ENCODE data around the gene GPR152. TPM values are rescaled to one million over a fixed set of nuclear protein-coding genes. Genes with fewer than 3 reads are reported as not detected.

GPR152 gene
- total RNA-seq, result not detected in 2 replicates

DNA sequence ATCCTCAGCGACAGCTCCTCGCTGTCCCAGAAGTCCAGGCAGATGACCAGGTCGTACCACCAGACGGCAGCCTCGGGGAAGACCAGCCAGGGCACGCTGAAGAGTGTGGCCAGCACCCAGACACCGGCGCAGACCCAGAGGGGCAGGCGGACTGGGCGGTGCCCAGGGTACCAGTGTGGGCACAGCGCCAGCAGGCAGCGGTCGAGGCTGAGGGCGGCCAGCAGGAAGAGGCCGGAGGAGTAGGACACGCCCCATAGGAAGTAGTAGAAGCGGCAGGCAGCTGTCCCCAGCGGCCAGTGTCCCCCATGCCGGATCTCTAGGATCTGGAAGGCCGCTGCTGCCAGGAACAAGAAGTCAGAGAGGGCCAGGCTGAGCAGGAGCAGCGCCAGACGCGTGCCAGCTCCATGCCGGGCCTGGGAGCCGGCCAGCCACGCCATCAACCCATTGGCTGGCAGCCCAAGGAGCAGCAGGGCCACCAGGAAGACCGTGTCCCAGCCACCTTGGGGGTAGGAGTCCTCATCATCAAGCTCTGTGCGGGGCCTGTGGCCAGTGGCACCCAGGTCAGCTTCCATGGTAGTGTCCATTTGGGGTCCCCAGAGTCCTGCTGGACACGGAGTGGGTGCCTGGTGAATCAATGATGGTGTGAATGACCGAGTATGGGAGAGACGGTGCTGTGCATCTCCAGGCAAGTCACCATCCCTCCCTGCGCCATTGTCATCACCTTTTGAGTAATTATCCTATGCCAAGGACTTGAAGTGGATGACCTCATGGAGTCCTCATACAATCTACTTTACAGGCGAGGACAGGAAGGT, at the start of gene GPR152:
GPR152 (minus strand) TSS at position 589 of the 812 bp plus-strand sequence; CDS start at position 584, 5 bp downstream.

DNA sequence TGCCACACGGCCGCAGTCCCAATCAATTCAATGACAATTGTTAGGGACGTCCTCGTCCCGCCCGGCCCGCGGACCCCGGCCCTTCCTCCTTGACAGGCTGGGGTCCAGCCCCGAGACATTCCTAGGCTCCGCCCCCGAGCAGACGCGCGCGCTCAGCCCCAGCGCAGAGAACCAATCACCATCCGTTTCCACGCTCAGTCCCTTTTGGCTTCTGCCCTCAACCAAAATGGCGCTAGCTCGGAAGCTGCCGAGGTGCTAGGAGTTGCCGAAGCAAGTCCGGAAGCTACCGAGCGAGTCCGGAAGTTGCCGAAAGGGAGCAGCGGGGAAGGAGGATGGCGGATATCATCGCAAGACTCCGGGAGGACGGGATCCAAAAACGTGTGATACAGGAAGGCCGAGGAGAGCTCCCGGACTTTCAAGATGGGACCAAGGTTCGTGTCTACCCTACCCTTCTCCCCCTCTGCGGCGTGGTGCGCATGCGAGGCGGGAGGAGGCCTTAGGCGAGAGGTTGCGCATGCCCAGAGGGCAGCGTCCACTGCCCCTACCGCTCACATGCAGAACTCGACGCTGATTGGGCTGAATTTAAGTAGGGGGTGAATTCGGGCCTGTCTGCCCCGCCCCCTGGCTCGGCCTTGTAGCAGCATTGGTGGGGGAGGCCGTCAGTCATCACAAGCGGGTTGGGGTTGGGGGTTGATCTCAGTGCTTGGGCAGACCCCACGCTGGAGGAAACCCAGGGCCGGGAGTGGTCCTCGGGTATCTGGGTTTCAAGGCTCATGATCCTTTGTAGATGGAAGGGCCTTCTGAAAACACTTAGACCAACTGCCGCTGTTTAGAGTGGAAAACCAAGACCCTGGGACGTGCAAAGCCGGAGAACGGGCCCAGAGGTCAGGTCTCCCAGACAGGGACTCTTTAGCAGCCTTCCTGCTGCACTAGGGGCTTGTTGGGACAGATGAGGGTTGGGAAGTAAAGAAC, 30.6 kb upstream of the GPR152 start, which contains the start of gene AIP:
AIP (plus strand) TSS at position 200 of the 972 bp plus-strand sequence; CDS start at position 333, 133 bp downstream.

DNA sequence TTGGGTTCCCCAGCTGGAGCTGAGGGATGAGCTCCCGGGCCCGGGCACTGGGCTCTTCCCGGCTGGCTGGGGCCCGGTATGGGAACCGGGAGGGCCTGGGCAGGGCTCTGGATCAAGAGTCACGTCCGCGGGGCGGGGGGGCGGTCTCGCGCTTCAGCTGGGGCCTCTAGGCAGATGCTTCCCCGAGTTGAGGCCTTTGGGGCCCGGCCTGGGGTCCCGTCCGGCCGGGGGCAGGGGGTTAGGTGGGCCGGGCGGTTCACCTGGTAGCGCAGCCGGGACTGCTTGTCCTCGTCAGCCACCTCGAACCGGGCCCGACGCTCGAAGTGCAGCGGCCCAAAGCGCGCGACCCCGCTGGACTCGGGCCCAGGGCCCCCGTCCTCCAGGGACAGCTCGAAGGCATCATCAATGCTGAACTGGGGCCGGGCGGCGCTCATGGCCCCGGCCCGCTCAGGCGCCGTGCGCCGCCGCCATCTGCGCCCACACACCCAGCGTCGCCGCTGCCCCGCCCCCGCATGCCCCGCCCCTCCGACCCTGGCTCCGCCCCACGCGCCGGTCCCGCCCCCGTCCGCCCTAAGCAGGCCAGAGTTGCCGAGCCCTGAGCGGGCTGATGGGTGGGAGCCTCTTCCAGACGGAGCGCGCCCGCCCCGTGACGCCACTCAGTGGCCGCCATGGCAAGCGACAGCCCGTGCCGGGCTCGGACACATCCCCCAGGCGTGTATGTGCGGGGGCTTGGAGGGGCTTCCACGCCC, 16.4 kb upstream of the GPR152 start, which contains the start of gene TMEM134:
TMEM134 (minus strand) TSS at position 493 of the 749 bp plus-strand sequence; CDS start at position 434, 59 bp downstream.

GRCh38 chr11:67455054-67455453, 2.5 kb upstream of the GPR152 start, which contains the start of gene CABP4:
Gene CABP4, plus strand, starts transcription at chr11:67455354. Its CDS starts 70 bp downstream, at chr11:67455424.

DNA sequence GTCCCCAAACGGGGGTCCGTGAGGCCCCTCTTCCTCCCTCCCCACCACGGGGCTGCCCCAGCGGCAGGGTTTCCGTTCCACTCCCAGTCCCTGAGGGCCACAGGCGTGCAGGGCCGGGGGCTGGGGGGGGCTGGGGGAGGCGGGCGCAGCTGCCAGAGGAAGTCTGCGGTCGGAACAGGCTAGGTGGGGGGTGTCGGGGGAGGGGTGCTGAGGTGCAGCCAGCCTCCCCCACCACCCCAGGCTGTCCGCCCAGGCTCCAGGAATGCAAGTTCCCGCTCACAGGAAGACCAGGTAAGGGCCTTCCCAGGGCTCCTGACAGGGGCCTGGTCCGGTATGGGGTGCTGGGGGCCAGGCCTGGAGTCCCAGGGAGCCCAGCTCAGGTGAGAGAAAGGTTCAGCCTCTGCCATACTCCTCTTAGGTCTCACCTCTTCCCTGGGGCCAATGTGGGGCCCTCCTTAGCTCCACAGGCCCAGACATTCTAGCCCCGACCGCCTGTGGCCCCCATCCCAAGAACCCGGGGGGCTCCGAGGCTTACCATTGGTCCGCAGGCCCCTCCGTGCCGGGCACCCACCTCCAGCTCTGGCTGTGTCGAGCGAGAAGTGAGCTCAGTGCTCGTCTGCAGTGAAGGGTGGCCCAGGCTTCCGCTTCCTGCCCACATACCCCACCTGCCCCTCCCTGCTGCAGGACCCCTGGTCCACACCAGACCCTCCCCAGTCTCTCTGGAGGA, 15.3 kb downstream of the GPR152 start, which contains the start of gene PTPRCAP:
PTPRCAP (minus strand) TSS at position 601 of the 727 bp plus-strand sequence; CDS start at position 538, 63 bp downstream.

DNA sequence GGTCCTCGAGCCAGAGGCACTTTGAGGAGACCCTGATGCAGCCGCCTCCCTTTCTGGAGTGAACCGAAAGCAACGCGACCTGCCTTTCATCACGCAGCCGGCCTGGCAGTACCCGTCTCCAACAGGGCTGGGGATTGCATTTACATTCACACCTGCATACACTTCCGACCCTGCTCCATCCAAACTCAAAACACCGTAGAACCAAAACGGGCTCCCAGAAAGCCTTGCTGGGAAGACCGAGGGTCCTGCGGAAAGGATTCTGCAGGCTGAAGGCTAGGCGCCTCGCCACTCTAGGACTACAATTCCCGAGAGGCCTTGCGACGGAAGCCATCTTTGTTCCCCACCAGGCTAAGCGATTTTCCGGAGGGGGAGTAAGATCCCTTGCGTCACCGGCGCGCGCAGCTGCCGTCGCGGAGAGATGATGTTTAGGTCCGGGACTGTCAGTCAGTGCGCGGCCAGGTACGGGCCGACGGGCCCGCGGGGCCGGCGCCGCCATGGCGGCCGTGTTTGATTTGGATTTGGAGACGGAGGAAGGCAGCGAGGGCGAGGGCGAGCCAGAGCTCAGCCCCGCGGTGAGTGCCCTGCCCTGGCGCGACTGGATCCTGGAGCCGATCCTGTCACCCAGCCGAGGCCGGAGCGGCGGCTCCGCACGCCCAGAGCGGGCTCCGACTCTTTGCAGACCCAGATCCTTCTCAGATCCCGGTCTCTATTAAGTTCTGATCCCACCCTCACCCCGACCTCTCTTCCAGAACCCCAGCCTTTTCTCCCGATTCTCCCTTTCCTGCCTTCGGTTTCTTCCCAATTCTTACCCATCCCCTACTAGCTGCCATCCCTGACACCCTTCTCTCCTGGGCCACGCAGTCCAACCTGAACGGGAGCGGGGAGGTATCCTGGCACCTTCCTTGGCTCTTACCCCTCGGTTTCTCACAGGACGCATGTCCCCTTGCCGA, 24.2 kb downstream of the GPR152 start, which contains the start of gene RPS6KB2:
RPS6KB2 (plus strand) TSS at position 443 of the 950 bp plus-strand sequence; CDS start at position 495, 52 bp downstream.

DNA sequence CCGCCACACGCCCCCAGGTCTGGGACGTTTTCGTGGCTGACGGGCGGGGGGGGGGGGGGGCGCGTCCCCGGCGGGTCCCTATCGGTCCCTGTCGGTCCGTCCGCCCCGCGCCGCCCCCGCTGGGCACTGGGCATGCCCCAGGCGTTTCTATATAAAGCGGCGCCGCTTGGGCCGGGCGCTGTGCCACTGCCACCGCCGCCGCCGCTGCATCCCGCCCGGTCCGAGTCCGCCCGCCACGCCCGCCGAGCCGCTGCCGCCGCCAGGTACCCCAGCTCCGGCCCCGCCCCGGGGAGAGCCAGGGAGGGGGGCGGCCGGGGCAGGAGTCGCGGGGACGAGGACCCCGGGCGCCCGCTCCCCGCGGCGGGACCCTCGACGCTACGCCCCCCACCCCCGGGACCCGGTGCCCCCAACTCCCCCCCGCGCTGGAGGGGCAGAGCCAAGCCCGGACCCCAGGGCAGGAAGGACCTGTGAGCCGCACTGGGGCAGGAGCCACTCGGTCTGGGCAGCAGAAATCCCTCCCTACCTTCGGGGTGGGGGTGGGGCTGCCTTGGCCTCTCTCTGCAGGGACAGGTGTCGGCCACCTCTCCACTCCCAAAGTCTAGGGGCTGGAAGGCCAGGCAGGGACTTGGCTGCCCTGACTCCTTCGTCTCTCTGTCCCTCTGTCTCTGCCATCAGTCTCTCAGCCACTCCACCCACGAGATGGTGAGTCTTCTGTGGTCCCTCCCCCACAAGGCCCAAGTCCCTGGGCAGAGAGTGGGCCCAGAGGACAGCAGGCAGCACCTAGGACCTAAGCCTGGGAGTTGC, 36.8 kb downstream of the GPR152 start, which contains the start of gene CARNS1:
CARNS1 (plus strand) TSS at position 178 of the 804 bp plus-strand sequence; CDS start at position 700, 522 bp downstream.

DNA sequence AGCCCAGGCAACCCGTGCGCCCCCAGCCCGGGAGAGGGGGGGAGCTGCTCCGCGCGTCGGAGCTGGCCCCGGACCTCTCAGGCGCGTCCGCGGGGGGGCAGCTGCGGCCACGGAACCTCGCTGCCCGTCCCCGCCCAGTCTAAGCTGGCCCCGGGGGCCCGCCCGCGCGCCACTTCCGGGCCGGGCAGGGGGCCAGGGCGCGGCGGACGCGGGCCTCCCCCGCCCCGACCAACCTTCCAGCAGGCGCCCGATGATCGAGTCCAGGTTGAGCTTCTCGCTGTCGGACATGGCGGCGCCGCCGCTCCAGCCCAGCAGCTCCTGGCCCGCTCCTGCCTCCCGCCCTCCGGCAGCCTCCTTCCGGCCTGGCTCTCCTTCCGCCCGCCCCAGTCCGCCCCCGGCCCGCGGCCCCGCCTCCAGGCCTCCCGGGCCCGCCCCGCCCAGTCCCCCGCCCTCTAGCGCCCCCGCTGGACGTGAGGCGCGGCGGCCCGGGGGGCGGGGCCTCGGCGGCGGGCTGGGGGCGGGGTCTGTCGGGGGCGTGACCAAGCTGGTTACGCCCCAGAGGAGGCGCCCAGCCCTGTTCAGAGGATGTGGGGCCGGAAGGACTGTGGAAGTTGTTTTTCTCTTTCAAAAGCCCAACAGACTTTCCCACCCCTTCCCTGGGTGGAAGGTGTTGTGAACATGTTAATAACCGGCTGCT, 50.9 kb downstream of the GPR152 start, which contains the start of gene PPP1CA:
PPP1CA (minus strand) TSS at position 364 of the 697 bp plus-strand sequence; CDS start at position 288, 76 bp downstream.

Other genes with a start within 250 kb of the GPR152 start
- 38.7 and 39.6 TPM in 2 replicates for gene GRK2, start 186.3 kb downstream of the GPR152 start, total RNA-seq
- gene ANKRD13D, start 163.4 kb downstream of the GPR152 start, total RNA-seq, result 20.9 and 27.4 TPM in 2 replicates
- gene SSH3, start 149.2 kb downstream of the GPR152 start, total RNA-seq, result 17.8 and 26.7 TPM in 2 replicates
- 73.8 and 239 TPM in 2 replicates for gene POLD4, start 99.2 kb downstream of the GPR152 start, total RNA-seq
- gene CLCF1, start 79.1 kb downstream of the GPR152 start, total RNA-seq, result 10.0 and 10.4 TPM in 2 replicates
- gene RAD9A, start 60.7 kb downstream of the GPR152 start, total RNA-seq, result 8.4 and 10.8 TPM in 2 replicates
- gene PPP1CA, start 50.9 kb downstream of the GPR152 start, total RNA-seq, result 141 and 253 TPM in 2 replicates
- gene TBC1D10C, start 48.6 kb downstream of the GPR152 start, total RNA-seq, result not detected in 2 replicates
- gene CARNS1, start 37.1 kb downstream of the GPR152 start, total RNA-seq, result 0.88 TPM in 1 of 2 replicates, not detected in the other
- gene RPS6KB2, start 24.2 kb downstream of the GPR152 start, total RNA-seq, result 49.5 and 61.2 TPM in 2 replicates
- gene PTPRCAP, start 15.0 kb downstream of the GPR152 start, total RNA-seq, result 1.9 TPM in 1 of 2 replicates, not detected in the other
- gene CORO1B, start 9.3 kb downstream of the GPR152 start, total RNA-seq, result 86.8 and 95.6 TPM in 2 replicates
- not detected in 2 replicates for gene CABP4, start 2.6 kb upstream of the GPR152 start, total RNA-seq
- gene TMEM134, start 16.5 kb upstream of the GPR152 start, total RNA-seq, result 46.4 and 55.7 TPM in 2 replicates
- gene AIP, start 30.3 kb upstream of the GPR152 start, total RNA-seq, result 70.7 and 120 TPM in 2 replicates
- gene PITPNM1, start 52.6 kb upstream of the GPR152 start, total RNA-seq, result 32.7 and 33.9 TPM in 2 replicates
- 36.5 and 68.4 TPM in 2 replicates for gene CDK2AP2, start 55.4 kb upstream of the GPR152 start, total RNA-seq
- gene CABP2, start 70.7 kb upstream of the GPR152 start, total RNA-seq, result not detected in 2 replicates
- gene GSTP1, start 131.1 kb upstream of the GPR152 start, total RNA-seq, result 722 and 2,244 TPM in 2 replicates
- 189 and 203 TPM in 2 replicates for gene NDUFV1, start 154.2 kb upstream of the GPR152 start, total RNA-seq
- gene NUDT8, start 177.2 kb upstream of the GPR152 start, total RNA-seq, result 6.2 and 15.9 TPM in 2 replicates
- not detected in 2 replicates for gene TBX10, start 187.0 kb upstream of the GPR152 start, total RNA-seq
- not detected in 2 replicates for gene ACY3, start 198.0 kb upstream of the GPR152 start, total RNA-seq
- not detected in 2 replicates for gene ALDH3B2, start 221.9 kb upstream of the GPR152 start, total RNA-seq